Measurements from ENCODE around the gene COL4A2. TPM values are rescaled to one million over a fixed set of nuclear protein-coding genes. Genes with fewer than 3 reads are reported as not detected.

The COL4A2 gene
- total and polyA plus RNA-seq, 2 donors (not counting 1 experiment from before 2014, with no cell fraction given) = 0.17 TPM; not detected in 1

GRCh38 chr13:110284779-110285484 lies 22.2 kb upstream of the COL4A2 start:
- TF ChIP-seq CTCF (IDR thresholded peaks at IDR 0.05) (no peak), EZH2 (IDR thresholded peaks at IDR 0.05; ENCODE audit: borderline replicate concordance, insufficient read depth, low read depth, low read length, poor library complexity, severe bottlenecking) (no peak)

GRCh38 chr13:110285991-110286832 lies 20.9 kb upstream of the COL4A2 start:
- no peaks in the 10 kb centered on the region for H4K20me1 ChIP-seq (ENCODE audit: control insufficient read depth, insufficient read depth, low read length, poor library complexity, severe bottlenecking)
- H3K4me1 Mint-ChIP-seq = no peaks in the 10 kb centered on the region
- ChIA-PET CTCF (no interaction called here), POLR2A (no interaction called here)
- H3K4me2 ChIP-seq (replicated peaks; ENCODE audit: low read depth, low read length, poor library complexity, severe bottlenecking) = no peak overlapping the region
- H3K4me3 ChIP-seq (ENCODE audit: control extremely low read depth in 1 of 5, extremely low read depth in 1 of 5, insufficient read depth in 1 of 5, low read depth in 2 of 5, low read length in 4 of 5) = no peak overlapping the region
- ATAC-seq (ENCODE audit: low read depth) (no peak), DNase-seq (no peak)
- H3K9ac ChIP-seq (ENCODE audit: low read length) = no peak overlapping the region
- H3K4me3 Mint-ChIP-seq = no peak overlapping the region
- no peaks in the 10 kb centered on the region for H3K79me2 ChIP-seq (ENCODE audit: control insufficient read depth, insufficient read depth, low read length)
- H3K27me3 ChIP-seq (replicated peaks in 1 of 4; ENCODE audit: control extremely low read depth in 1 of 4, control insufficient read depth in 3 of 4, insufficient read depth in 4 of 4, low read length in 3 of 4) = no peaks in the 10 kb centered on the region
- no peak overlapping the region for H3K27ac ChIP-seq (ENCODE audit: low read length in 2 of 2)
- no peak overlapping the region for H3K27ac Mint-ChIP-seq
- peaks cover 2% of the 10 kb centered on the region for H3K9me3 Mint-ChIP-seq (ENCODE audit: insufficient read depth)
- H3K27me3 Mint-ChIP-seq = peaks cover 6% of the 10 kb centered on the region
- intact Hi-C loops (cut with micrococcal nuclease) = no loop called here
- no peak for TF ChIP-seq EZH2 (IDR thresholded peaks at IDR 0.05; ENCODE audit: borderline replicate concordance, insufficient read depth, low read depth, low read length, poor library complexity, severe bottlenecking)
- no peak for TF ChIP-seq CTCF (IDR thresholded peaks at IDR 0.05)
- no peaks in the 10 kb centered on the region for H3K9me3 ChIP-seq (ENCODE audit: control extremely low read depth in 1 of 3, control insufficient read depth in 2 of 3, insufficient read depth in 1 of 3, low read length in 2 of 3)
- no peaks in the 10 kb centered on the region for H3K4me1 ChIP-seq (ENCODE audit: control insufficient read depth in 2 of 2, insufficient read depth in 2 of 2, low read length in 2 of 2)
- no peaks in the 10 kb centered on the region for H3K36me3 ChIP-seq (replicated peaks in 1 of 2; ENCODE audit: control extremely low read depth in 1 of 2, control insufficient read depth in 1 of 2, extremely low read depth in 1 of 2, insufficient read depth in 2 of 2, low read length in 1 of 2)
- H2AFZ ChIP-seq (ENCODE audit: insufficient read depth, low read depth, low read length, poor library complexity, severe bottlenecking) = no peak overlapping the region
- 86% methylated on average over 14 of the region's 14 CpGs for WGBS (ENCODE audit: insufficient coverage)

More at GRCh38 chr13:110284779-110285484, 22.2 kb upstream of the COL4A2 start:
- no peaks in the 10 kb centered on the region for H3K36me3 ChIP-seq (replicated peaks in 1 of 2; ENCODE audit: control extremely low read depth in 1 of 2, control insufficient read depth in 1 of 2, extremely low read depth in 1 of 2, insufficient read depth in 2 of 2, low read length in 1 of 2)
- ChIA-PET POLR2A (no interaction called here), CTCF (no interaction called here)
- no peak overlapping the region for H3K4me3 ChIP-seq (ENCODE audit: control extremely low read depth in 1 of 5, extremely low read depth in 1 of 5, insufficient read depth in 1 of 5, low read depth in 2 of 5, low read length in 4 of 5)
- intact Hi-C loops (cut with micrococcal nuclease) = no loop called here
- Mint-ChIP-seq H3K27me3 (peaks cover 3% of the 10 kb centered on the region), H3K4me3 (no peak overlapping the region), H3K4me1 (no peaks in the 10 kb centered on the region), H3K27ac (no peak overlapping the region), H3K9me3 (ENCODE audit: insufficient read depth) (no peaks in the 10 kb centered on the region)
- DNase-seq = no peak
- no peak overlapping the region for H3K9ac ChIP-seq (ENCODE audit: low read length)
- H2AFZ ChIP-seq (ENCODE audit: insufficient read depth, low read depth, low read length, poor library complexity, severe bottlenecking) = no peak overlapping the region
- no peaks in the 10 kb centered on the region for H3K27me3 ChIP-seq (replicated peaks in 1 of 4; ENCODE audit: control extremely low read depth in 1 of 4, control insufficient read depth in 3 of 4, insufficient read depth in 4 of 4, low read length in 3 of 4)
- ATAC-seq (ENCODE audit: low read depth) = no peak
- no peaks in the 10 kb centered on the region for H4K20me1 ChIP-seq (ENCODE audit: control insufficient read depth, insufficient read depth, low read length, poor library complexity, severe bottlenecking)
- 73% methylated on average over 5 of the region's 11 CpGs for WGBS (ENCODE audit: insufficient coverage)
- no peaks in the 10 kb centered on the region for H3K9me3 ChIP-seq (ENCODE audit: control extremely low read depth in 1 of 3, control insufficient read depth in 2 of 3, insufficient read depth in 1 of 3, low read length in 2 of 3)
- no peak overlapping the region for H3K4me2 ChIP-seq (replicated peaks; ENCODE audit: low read depth, low read length, poor library complexity, severe bottlenecking)
- H3K27ac ChIP-seq (ENCODE audit: low read length in 2 of 2) = no peak overlapping the region
- H3K4me1 ChIP-seq (ENCODE audit: control insufficient read depth in 2 of 2, insufficient read depth in 2 of 2, low read length in 2 of 2) = no peaks in the 10 kb centered on the region
- H3K79me2 ChIP-seq (ENCODE audit: control insufficient read depth, insufficient read depth, low read length) = no peaks in the 10 kb centered on the region

All from B cell (primary cell).